Activated CD8-positive, alpha-beta T cell treated with anti-CD3 and anti-CD28 coated beads, Interleukin-2, amount 10 ng/mL, durations not matched to agents 7 days and 5 days (primary cell): ENCODE measurements around the gene NCKAP5. TPM values are rescaled to one million over a fixed set of nuclear protein-coding genes. Genes with fewer than 3 reads are reported as not detected.

Experiments
- ATAC-seq: fragments of 150-1000 bp; cut with Tn5 transposase; one replicate; pipeline ENCODE4 v1.10.0; 2021; ENCODE audit warnings: moderate library complexity
- CTCF ChIA-PET: fragments of 350-600 bp; sonication (Branson Sonifier 250); formaldehyde crosslinking; loops from one replicate; lab custom pipeline; 2021; ENCODE audit warnings: antibody characterized with exemption; lab: Charles Lee
- POLR2A ChIA-PET: fragments of 350-600 bp; sonication (Branson Sonifier 250); formaldehyde crosslinking; loops from one replicate; lab custom pipeline; 2021; ENCODE audit warnings: antibody characterized with exemption; lab: Charles Lee
- DNase-seq: peaks from one replicate; pipeline ENCODE4 v3.0.0-alpha.2; 2020
- H3K27ac Mint-ChIP-seq: one replicate; pipeline ENCODE4 v1.8.0; 2021; ENCODE audit warnings: mild to moderate bottlenecking, mixed read lengths
- H3K27me3 Mint-ChIP-seq: one replicate; pipeline ENCODE4 v1.8.0; 2021; ENCODE audit warnings: low read depth, mixed read lengths
- H3K36me3 Mint-ChIP-seq: one replicate; pipeline ENCODE4 v1.8.0; 2021; ENCODE audit warnings: low read depth, mixed read lengths
- H3K4me1 Mint-ChIP-seq: one replicate; pipeline ENCODE4 v1.8.0; 2021; ENCODE audit warnings: low read depth, mixed read lengths
- H3K4me3 Mint-ChIP-seq: one replicate; pipeline ENCODE4 v1.8.0; 2021; ENCODE audit warnings: mild to moderate bottlenecking, mixed read lengths
- H3K9me3 Mint-ChIP-seq: one replicate; pipeline ENCODE4 v1.8.0; 2022; ENCODE audit warnings: mixed read lengths; ENCODE audit not compliant: insufficient read depth
- total RNA-seq, 2 experiments: library from RNA; stranded (reverse); gene quantifications; one replicate each; pipeline ENCODE4 v1.2.3, GENCODE V29; 2021

The NCKAP5 gene
- total RNA-seq, 2 experiments from 2014 or later, result not detected

DNA sequence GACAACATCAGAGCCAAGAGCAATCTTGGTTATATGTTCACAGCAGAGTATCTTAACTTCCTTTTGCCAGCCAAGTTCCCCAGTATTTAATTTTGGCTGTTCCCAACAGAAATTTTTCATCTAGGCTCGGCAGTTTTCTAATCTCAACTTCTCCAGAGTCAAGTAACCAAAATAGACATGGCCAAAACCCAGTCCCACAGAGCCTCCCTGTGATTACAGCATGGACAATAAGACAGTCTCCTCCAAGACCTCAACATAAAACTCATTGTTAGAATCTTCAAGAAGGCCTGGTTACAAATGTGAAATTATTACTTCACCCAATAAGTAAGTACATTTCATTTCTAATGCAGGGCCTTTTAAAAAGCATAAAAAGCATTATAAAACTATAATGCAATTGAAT is 445.7 kb downstream of the NCKAP5 start:
- Mint-ChIP-seq H3K27ac (no peak overlapping the region), H3K36me3 (no peaks in the 10 kb centered on the region), H3K27me3 (no peaks in the 10 kb centered on the region), H3K9me3 (no peaks in the 10 kb centered on the region), H3K4me1 (no peaks in the 10 kb centered on the region), H3K4me3 (no peak overlapping the region)
- CTCF ChIA-PET, result no interaction called here
- DNase-seq (no peak), ATAC-seq (no peak)
- POLR2A ChIA-PET, result no interaction called here

DNA sequence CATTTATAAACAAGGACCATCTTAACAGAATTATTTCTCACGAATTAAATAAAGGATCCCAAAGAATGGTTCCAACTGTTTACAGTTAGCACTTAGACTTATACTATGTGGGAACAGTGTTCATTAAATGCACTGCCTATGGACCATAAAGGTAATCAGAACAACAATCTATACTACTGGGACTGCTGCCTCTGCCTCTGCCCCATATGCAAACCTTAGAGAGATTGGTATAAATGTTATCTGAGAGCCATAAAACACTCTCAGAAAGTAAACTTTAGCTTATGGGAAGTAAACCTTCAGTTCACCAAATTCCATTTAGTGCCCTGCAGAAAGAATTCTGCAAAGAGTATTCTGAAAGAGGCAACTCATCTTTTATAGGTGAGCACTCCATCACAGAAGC is 448.0 kb downstream of the NCKAP5 start:
- no peak overlapping the region for H3K27ac Mint-ChIP-seq
- no peaks in the 10 kb centered on the region for H3K9me3 Mint-ChIP-seq

DNA sequence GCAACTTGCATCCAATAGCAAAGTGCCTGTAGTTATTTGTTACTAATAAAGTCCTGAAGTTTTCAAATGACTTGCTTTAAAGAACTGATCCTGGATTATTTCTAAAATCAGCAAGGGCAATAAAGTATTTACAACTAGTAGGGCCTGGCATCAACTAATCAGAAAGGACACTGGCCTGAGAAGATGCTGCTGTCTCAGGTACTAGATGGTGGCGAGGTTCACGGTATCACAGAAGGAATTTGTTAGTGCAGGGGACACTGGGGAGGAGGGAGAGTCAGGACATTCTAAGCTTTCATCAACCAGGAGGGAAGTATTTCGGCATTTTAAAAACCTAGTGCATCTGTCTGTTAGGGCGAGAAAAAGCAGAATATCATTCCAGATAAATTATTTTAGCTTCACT is 458.1 kb downstream of the NCKAP5 start:
- H3K27me3 Mint-ChIP-seq, result no peaks in the 10 kb centered on the region
- ATAC-seq, result no peak
- POLR2A ChIA-PET, result no interaction called here

More for the DNA sequence above, 448.0 kb downstream of the NCKAP5 start:
- H3K4me3 Mint-ChIP-seq, result no peak overlapping the region
- H3K4me1 Mint-ChIP-seq, result no peaks in the 10 kb centered on the region
- ChIA-PET POLR2A (no interaction called here), CTCF (no interaction called here)
- no peak for DNase-seq
- no peaks in the 10 kb centered on the region for H3K27me3 Mint-ChIP-seq
- H3K36me3 Mint-ChIP-seq, result no peaks in the 10 kb centered on the region
- no peak for ATAC-seq

DNA sequence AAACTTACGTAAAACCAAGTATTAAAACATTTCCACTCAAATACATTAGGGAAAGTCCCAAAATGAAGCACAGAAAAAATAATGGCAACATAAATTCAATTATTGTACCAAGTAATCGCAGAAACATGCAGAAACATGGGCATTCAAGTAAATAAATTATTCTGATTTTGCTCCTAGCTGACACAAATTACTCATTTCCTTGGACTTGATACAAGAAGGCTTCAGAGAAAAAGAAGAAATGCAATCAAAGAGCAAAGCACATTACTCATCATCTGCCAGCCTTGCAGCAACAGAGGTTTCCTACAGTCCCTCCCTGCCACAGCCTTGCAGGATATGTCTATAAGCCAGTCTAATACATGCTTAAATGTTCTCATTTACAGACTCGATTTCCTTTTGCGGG is 458.5 kb downstream of the NCKAP5 start:
- H3K4me1 Mint-ChIP-seq, result no peaks in the 10 kb centered on the region
- no peaks in the 10 kb centered on the region for H3K36me3 Mint-ChIP-seq
- ATAC-seq, result no peak
- no peak overlapping the region for H3K4me3 Mint-ChIP-seq
- ChIA-PET CTCF (no interaction called here), POLR2A (no interaction called here)
- DNase-seq, result no peak
- no peaks in the 10 kb centered on the region for H3K27me3 Mint-ChIP-seq
- no peaks in the 10 kb centered on the region for H3K9me3 Mint-ChIP-seq
- H3K27ac Mint-ChIP-seq, result no peak overlapping the region

More for the DNA sequence above, 458.1 kb downstream of the NCKAP5 start:
- DNase-seq, result no peak
- Mint-ChIP-seq H3K4me1 (no peaks in the 10 kb centered on the region), H3K9me3 (no peaks in the 10 kb centered on the region), H3K27ac (no peak overlapping the region), H3K36me3 (no peaks in the 10 kb centered on the region), H3K4me3 (no peak overlapping the region)
- CTCF ChIA-PET, result no interaction called here

DNA sequence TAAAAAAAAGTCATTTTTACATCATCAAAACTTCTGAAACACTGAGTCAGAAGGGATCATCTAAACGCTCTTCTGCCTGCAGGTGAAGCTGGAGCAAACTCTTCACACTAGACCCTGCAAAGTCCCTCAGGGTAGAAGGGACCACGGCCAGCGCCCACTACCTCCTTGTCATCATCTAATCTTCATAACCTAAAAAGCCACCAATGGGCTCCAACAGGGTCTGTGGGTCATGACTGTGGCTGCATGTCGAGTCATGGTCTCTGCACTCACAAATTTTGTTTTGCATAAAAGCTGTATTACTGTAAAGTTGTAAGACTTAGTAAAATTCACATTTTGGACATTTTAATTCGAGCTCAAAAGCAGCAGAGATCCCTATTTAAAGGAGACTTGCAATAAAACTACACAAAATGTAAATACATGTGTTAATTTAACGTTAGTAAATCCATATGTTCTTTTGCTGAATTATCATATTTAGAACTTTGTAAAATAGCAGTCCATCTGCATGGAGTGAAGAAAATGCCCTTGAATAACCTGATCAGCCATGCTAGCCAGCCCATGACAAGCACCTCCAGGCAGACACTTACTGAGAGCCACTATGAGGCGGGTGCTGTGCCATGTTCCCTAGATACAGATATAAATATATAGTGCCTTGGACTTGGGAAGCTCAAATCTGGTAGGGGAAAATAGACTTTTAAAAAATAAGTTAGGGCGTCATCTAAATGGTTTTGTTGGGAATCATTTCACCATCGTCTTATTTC is 461.0 kb downstream of the NCKAP5 start:
- POLR2A ChIA-PET, result no interaction called here
- DNase-seq (no peak), ATAC-seq (no peak)
- no peaks in the 10 kb centered on the region for H3K36me3 Mint-ChIP-seq
- no peaks in the 10 kb centered on the region for H3K9me3 Mint-ChIP-seq
- no peak overlapping the region for H3K27ac Mint-ChIP-seq
- no peaks in the 10 kb centered on the region for H3K4me1 Mint-ChIP-seq
- H3K4me3 Mint-ChIP-seq, result no peak overlapping the region
- CTCF ChIA-PET, result no interaction called here
- H3K27me3 Mint-ChIP-seq, result no peaks in the 10 kb centered on the region

DNA sequence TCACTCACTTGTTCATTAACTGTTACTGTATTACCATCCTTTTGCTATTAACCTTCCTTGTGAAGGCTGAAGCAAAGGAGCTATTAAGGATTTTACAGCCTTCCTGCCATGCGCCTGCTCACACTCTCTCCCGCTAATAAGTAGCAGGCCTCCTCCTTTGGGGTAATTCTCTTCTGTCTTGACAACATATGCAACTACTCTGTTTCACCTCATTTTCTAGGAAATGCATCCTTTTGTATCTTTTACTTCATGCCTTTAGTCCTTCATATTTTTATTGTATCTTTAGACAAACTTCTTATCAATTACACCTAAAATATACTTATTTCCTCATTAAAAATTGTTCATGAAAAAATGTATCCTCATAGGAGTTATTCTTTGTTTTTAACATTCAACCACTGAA is 463.4 kb downstream of the NCKAP5 start:
- ChIA-PET POLR2A (no interaction called here), CTCF (no interaction called here)
- Mint-ChIP-seq H3K4me1 (no peaks in the 10 kb centered on the region), H3K4me3 (no peak overlapping the region), H3K36me3 (no peaks in the 10 kb centered on the region), H3K27me3 (no peaks in the 10 kb centered on the region), H3K27ac (no peak overlapping the region), H3K9me3 (no peaks in the 10 kb centered on the region)
- DNase-seq (no peak), ATAC-seq (no peak)

DNA sequence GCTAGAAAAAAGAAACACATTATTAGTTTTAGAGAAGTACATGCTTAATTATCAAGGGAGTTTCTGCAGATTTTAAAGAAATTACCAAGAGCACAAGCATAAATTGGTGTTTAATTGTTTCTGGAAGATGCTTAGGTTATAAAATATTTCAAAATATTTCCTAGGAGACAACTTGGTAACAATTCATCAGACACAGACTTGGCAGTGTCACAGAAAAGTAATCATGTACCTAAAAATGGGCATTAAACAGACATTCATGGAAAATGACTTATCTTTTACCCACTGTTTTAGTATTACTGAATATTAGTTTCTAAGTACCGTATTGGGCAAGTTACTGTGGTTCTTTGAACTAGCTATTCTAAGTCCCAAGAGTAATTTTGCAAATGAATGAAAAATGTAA is 469.5 kb downstream of the NCKAP5 start:
- H3K9me3 Mint-ChIP-seq, result no peaks in the 10 kb centered on the region
- H3K27ac Mint-ChIP-seq, result no peak overlapping the region
- ChIA-PET CTCF (no interaction called here), POLR2A (no interaction called here)
- H3K4me3 Mint-ChIP-seq, result no peak overlapping the region
- no peaks in the 10 kb centered on the region for H3K36me3 Mint-ChIP-seq
- ATAC-seq (no peak), DNase-seq (no peak)
- no peaks in the 10 kb centered on the region for H3K4me1 Mint-ChIP-seq
- H3K27me3 Mint-ChIP-seq, result no peaks in the 10 kb centered on the region

DNA sequence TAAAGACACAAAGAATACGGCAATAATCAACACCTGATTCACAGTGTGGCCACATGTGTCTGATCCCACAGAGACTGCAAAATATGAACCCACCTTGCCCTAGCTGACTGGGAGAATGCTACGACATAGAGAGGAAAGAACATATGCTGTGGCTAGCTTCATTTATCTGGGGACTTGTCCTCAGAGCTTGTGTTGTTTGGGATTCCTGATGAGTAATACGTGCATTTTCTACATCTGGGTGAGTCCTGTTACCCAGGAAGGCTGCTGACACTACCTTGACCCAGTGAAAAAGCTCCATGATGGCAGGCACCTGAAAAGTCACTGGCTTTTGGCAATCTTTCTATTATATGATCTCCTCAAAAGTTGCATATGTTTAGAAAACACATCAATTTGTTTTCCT is 470.6 kb downstream of the NCKAP5 start:
- ATAC-seq, result no peak
- Mint-ChIP-seq H3K4me3 (no peak overlapping the region), H3K27ac (no peak overlapping the region), H3K27me3 (no peaks in the 10 kb centered on the region), H3K9me3 (no peaks in the 10 kb centered on the region), H3K36me3 (no peaks in the 10 kb centered on the region), H3K4me1 (no peaks in the 10 kb centered on the region)
- ChIA-PET CTCF (no interaction called here), POLR2A (no interaction called here)
- no peak for DNase-seq

DNA sequence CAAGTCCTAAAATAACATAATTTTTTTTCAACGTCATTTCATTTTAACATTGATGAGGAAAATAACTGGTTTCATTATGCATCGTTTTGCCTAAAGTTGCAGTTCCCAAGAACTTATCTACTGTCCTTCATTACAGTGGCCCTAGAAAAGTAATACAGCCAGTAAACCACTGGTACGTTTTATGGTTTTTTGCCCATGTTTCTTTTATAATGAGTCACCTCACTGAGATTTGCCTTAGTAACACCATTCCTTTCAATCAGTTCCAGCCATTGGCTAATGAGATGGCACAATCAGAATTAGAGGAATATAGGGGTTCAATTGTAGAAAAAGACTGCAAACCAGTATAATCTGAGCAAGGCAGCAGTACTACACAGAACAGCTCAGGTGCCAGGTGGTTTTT is 475.7 kb downstream of the NCKAP5 start:
- H3K27ac Mint-ChIP-seq, result no peak overlapping the region
- H3K4me1 Mint-ChIP-seq, result no peaks in the 10 kb centered on the region
- CTCF ChIA-PET, result no interaction called here
- no peaks in the 10 kb centered on the region for H3K27me3 Mint-ChIP-seq
- ATAC-seq, result no peak
- POLR2A ChIA-PET, result no interaction called here
- DNase-seq, result no peak
- no peaks in the 10 kb centered on the region for H3K36me3 Mint-ChIP-seq
- H3K4me3 Mint-ChIP-seq, result no peak overlapping the region
- H3K9me3 Mint-ChIP-seq, result no peaks in the 10 kb centered on the region

DNA sequence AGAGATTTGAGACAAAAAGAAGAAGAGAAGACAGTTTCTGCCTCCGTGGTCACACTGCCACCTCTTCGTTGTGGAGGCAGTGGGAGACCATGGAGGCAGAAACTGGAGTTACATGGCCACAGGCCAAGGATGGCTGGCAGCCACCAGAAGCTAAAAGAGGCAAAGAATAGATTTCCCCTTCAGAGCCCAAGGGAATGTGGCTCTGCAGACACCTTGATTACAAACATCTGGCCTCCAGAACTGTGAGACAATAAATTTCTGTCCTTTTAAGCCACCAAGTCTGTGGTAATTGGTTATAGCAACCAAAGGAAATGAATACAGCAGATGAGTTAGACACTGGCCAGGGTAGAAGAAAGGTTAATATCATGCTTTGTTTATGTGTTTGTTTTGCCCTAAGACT is 477.9 kb downstream of the NCKAP5 start:
- DNase-seq (no peak), ATAC-seq (no peak)
- Mint-ChIP-seq H3K27ac (no peak overlapping the region), H3K27me3 (no peaks in the 10 kb centered on the region), H3K36me3 (no peaks in the 10 kb centered on the region), H3K4me1 (no peaks in the 10 kb centered on the region), H3K4me3 (no peak overlapping the region), H3K9me3 (no peaks in the 10 kb centered on the region)
- ChIA-PET CTCF (no interaction called here), POLR2A (no interaction called here)

DNA sequence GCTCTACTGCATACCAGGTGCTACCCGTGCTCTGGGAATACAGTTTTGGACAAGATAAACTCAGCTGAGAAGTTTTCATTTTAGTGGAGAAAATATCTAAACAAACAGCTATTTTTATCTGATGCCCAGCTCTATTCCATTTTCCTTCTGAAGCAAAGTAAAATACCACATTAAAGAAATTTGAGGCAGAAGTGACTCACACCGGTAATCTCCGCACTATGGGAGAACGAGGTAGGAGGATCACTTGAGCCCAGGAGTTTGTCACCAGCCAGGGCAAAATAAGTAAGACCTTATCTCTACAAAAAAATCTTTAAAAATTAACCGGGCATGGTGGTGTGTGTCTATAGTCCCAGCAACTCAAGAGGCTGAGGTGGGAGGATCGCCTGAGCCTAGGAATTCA is 482.1 kb downstream of the NCKAP5 start:
- Mint-ChIP-seq H3K4me3 (no peak overlapping the region), H3K9me3 (no peaks in the 10 kb centered on the region), H3K36me3 (no peaks in the 10 kb centered on the region), H3K4me1 (no peaks in the 10 kb centered on the region), H3K27me3 (no peaks in the 10 kb centered on the region), H3K27ac (no peak overlapping the region)
- CTCF ChIA-PET, result no interaction called here
- POLR2A ChIA-PET, result no interaction called here
- ATAC-seq (no peak), DNase-seq (no peak)

DNA sequence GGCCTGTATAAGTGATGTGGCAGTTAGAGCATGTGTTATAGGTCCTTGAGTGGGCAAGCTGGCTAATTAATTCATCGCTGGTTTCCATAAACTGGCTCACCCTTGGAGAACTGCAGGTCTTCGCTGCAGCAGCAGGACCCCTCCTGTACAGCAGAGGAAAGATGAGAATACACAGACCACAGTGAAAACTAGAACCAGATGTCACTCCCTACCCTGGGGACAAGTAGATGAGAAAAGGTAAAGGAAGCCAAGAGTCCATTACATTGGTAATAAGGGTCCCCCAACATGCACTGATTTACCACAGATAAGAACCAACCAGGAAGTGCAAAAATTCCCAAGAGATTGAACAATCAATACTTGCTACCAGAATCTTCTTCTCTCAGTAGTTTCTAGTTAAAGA is 482.6 kb downstream of the NCKAP5 start:
- CTCF ChIA-PET, result no interaction called here
- Mint-ChIP-seq H3K9me3 (no peaks in the 10 kb centered on the region), H3K4me1 (no peaks in the 10 kb centered on the region), H3K27ac (no peak overlapping the region), H3K27me3 (no peaks in the 10 kb centered on the region), H3K4me3 (no peak overlapping the region), H3K36me3 (no peaks in the 10 kb centered on the region)
- POLR2A ChIA-PET, result no interaction called here
- ATAC-seq (no peak), DNase-seq (no peak)

DNA sequence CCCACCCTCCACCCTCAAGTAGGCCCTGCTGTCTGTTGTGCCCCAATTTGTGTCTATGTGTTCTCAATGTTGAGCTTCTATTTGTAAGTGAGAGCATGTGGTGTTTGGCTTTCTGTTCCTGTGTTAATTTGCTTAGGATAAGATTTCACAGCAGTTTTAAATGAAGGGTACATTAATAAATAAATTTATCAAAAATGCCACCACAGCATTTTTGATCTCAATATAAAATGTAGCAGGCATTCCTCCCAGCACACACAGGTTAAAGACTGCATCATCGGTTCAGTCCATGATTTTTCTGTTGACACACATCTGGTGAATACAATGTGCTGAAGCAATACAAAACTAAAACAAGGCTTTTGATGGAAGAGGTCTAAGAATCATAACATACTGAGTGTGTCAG is 486.2 kb downstream of the NCKAP5 start:
- no peaks in the 10 kb centered on the region for H3K36me3 Mint-ChIP-seq
- H3K27ac Mint-ChIP-seq, result no peak overlapping the region
- H3K27me3 Mint-ChIP-seq, result no peaks in the 10 kb centered on the region
- ATAC-seq, result no peak
- no peaks in the 10 kb centered on the region for H3K4me1 Mint-ChIP-seq
- no peak overlapping the region for H3K4me3 Mint-ChIP-seq
- ChIA-PET CTCF (no interaction called here), POLR2A (no interaction called here)
- H3K9me3 Mint-ChIP-seq, result no peaks in the 10 kb centered on the region
- no peak for DNase-seq
